Ishikawa (cell line): ENCODE results near the gene ARHGEF19.

Source experiments
- CEBPB ChIP-seq: IDR thresholded peaks from 2 replicates; pipeline ENCODE4 v1.6.1; 2012
- CREB1 ChIP-seq: IDR thresholded peaks from 2 replicates; pipeline ENCODE4 v1.6.1; 2012; ENCODE audit warnings: low read depth
- EGR1 ChIP-seq: IDR thresholded peaks from 2 replicates; pipeline ENCODE4 v1.6.1; 2012
- EP300 ChIP-seq: IDR thresholded peaks from 2 replicates; pipeline ENCODE4 v1.6.1; 2012; ENCODE audit warnings: borderline replicate concordance
- MAX ChIP-seq: IDR thresholded peaks from 2 replicates; pipeline ENCODE4 v1.6.1; 2012
- NFIC ChIP-seq: IDR thresholded peaks from 2 replicates; pipeline ENCODE4 v1.6.1; 2012
- RAD21 ChIP-seq: IDR thresholded peaks from 2 replicates; pipeline ENCODE4 v1.6.1; 2012; ENCODE audit warnings: low read depth
- REST ChIP-seq: IDR thresholded peaks from 2 replicates; pipeline ENCODE4 v1.6.1; 2012; ENCODE audit warnings: low read depth, mild to moderate bottlenecking
- TAF1 ChIP-seq: IDR thresholded peaks from 2 replicates; pipeline ENCODE4 v1.6.1; 2012; ENCODE audit warnings: low read depth, mild to moderate bottlenecking
- TCF12 ChIP-seq: IDR thresholded peaks from 2 replicates; pipeline ENCODE4 v1.6.1; 2012; ENCODE audit warnings: low read depth
- TEAD4 ChIP-seq: IDR thresholded peaks from 2 replicates; pipeline ENCODE4 v1.6.1; 2012
- USF1 ChIP-seq: IDR thresholded peaks from 2 replicates; pipeline ENCODE4 v1.6.1; 2012
- YY1 ChIP-seq: IDR thresholded peaks from 2 replicates; pipeline ENCODE4 v1.6.1; 2012; ENCODE audit warnings: low read depth
- ZBTB7A ChIP-seq: IDR thresholded peaks from 2 replicates; pipeline ENCODE4 v1.6.1; 2012; ENCODE audit warnings: low read depth

The ARHGEF19 gene

DNA sequence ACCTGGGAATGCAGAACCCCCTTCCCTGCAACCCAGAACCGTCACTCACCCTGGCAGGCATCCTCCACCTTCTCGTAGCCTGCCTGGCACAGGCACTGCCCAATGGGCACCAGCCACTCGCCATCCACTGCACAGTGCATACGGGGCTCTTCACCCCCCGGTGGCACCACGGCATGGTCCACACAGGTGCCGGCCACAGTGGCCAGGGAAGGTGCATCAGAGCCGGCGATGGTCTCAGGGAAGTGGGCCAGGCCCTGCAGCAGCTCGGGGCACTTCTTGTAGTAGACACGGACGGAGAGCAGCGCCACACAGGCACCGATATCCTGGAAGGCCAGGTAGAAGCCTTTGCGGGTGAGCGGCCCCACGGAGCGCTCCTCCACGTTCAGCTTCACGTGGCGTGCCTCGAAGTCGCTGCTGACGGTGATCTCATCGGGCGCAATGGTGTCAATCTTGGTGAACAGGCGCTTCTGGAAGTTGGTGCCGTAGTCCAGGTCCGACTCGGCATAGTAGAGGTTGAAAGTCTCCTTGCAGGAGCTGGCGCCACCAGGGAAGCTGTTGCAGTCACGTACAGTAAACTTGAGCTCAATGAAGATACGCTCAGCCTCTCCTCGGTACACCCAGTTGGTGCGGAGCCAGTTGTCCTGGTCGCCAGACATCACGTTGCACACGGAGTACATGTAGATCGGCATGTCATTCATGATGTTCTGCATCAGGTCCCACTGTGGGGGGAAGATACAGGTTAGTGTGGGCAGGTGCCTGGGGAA, 63.9 kb downstream of the ARHGEF19 start:
- TF ChIP-seq EGR1 (no peak), TEAD4 (no peak), TAF1 (no peak), NFIC (no peak), RAD21 (no peak), CEBPB (no peak), ZBTB7A (no peak), EP300 (no peak), REST (no peak), TCF12 (no peak), USF1 (no peak), YY1 (no peak), CREB1 (no peak), MAX (no peak)
